Measurements from ENCODE around the gene FAM20B.

DNA sequence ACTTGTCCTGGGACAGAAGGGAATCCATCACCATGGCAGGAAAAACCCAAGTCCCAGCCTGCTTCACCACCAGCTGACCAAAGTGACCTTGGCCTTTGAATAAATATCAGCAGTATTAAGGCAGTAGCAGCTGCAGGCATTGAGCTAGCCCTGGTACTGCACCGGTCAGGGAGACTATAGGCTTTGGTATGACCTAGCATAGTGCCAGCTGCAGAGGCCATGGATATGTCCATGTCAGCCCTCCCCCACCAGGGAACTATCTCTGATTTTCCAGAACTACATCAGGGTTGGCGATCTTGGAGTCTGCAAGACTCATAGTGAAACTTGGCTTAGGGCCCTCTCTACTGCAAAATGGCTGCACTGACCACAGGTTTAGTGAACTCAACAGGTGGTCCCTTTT lies 49.2 kb upstream of the FAM20B start:
- TF ChIP-seq, protein P1, sequence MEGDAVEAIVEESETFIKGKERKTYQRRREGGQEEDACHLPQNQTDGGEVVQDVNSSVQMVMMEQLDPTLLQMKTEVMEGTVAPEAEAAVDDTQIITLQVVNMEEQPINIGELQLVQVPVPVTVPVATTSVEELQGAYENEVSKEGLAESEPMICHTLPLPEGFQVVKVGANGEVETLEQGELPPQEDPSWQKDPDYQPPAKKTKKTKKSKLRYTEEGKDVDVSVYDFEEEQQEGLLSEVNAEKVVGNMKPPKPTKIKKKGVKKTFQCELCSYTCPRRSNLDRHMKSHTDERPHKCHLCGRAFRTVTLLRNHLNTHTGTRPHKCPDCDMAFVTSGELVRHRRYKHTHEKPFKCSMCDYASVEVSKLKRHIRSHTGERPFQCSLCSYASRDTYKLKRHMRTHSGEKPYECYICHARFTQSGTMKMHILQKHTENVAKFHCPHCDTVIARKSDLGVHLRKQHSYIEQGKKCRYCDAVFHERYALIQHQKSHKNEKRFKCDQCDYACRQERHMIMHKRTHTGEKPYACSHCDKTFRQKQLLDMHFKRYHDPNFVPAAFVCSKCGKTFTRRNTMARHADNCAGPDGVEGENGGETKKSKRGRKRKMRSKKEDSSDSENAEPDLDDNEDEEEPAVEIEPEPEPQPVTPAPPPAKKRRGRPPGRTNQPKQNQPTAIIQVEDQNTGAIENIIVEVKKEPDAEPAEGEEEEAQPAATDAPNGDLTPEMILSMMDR (IDR thresholded peaks at IDR 0.05): no peak
- TF ChIP-seq EP300 (IDR thresholded peaks at IDR 0.05) (no peak), POLR2A (IDR thresholded peaks at IDR 0.05) (no peak)
